IMR-90 (cell line): Measurements from ENCODE around the gene RCN2. TPM values are rescaled to one million over a fixed set of nuclear protein-coding genes. Genes with fewer than 3 reads are reported as not detected.

ENCODE experiments used
- ATAC-seq: fragments of 200-7000 bp; cut with Tn5 transposase; 2 replicates; pipeline ENCODE4 v1.9.1; 2020; ENCODE audit warnings: low read depth, mild to moderate bottlenecking, moderate library complexity
- BruUV-seq: library from RNA; stranded (reverse); fragments of 400-500 nt; replicated peaks from 2 replicates; lab custom pipeline; 2021; lab: Mats Ljungman, UMichigan
- CTCF ChIA-PET: fragments of 300-600 bp; formaldehyde crosslinking; extraction: SDS; loops from one replicate; lab custom pipeline; 2021; ENCODE audit warnings: antibody characterized with exemption; lab: Yijun Ruan, JAX
- POLR2A ChIA-PET: fragments of 300-600 bp; sonication (Branson Sonifier 250); formaldehyde crosslinking; loops from one replicate; lab custom pipeline; 2022; ENCODE audit warnings: antibody characterized with exemption; ENCODE audit not compliant: unreplicated experiment; lab: Charles Lee
- DNase-seq: peaks from one replicate; pipeline ENCODE4 v3.0.0; 2013
- H2AFZ ChIP-seq: replicated peaks from 2 replicates; pipeline ENCODE3; 2013; ENCODE audit warnings: low read length, mild to moderate bottlenecking; ENCODE audit not compliant: poor library complexity
- H2AK5ac ChIP-seq: 2 replicates; pipeline ENCODE4 v1.6.1; 2013; ENCODE audit warnings: low read depth, low read length, inconsistent platforms
- H2AK9ac ChIP-seq: replicated peaks from 2 replicates; pipeline ENCODE3; 2013; ENCODE audit warnings: mild to moderate bottlenecking, low read depth, low read length, moderate library complexity; ENCODE audit not compliant: poor library complexity
- H2BK120ac ChIP-seq: 2 replicates; pipeline ENCODE4 v1.6.1; 2013; ENCODE audit warnings: low read depth, low read length, inconsistent platforms
- H2BK15ac ChIP-seq: 3 replicates; pipeline ENCODE4 v1.6.1; 2013; ENCODE audit warnings: low read depth, low read length, inconsistent platforms
- H2BK20ac ChIP-seq: 2 replicates; pipeline ENCODE4 v1.6.1; 2013; ENCODE audit warnings: low read depth, mild to moderate bottlenecking, inconsistent platforms, low read length, moderate library complexity
- H2BK5ac ChIP-seq: 2 replicates; pipeline ENCODE4 v1.6.1; 2013; ENCODE audit warnings: mild to moderate bottlenecking, low read depth, low read length, inconsistent platforms; ENCODE audit not compliant: poor library complexity, severe bottlenecking
- H3K14ac ChIP-seq: replicated peaks from 2 replicates; pipeline ENCODE4 v1.6.1; 2013; ENCODE audit warnings: low read depth, low read length, inconsistent platforms
- H3K18ac ChIP-seq: 2 replicates; pipeline ENCODE4 v1.6.1; 2013; ENCODE audit warnings: low read depth, low read length, control low read depth
- H3K23ac ChIP-seq: 2 replicates; pipeline ENCODE4 v1.6.1; 2013; ENCODE audit warnings: low read depth, low read length, inconsistent platforms
- H3K27ac ChIP-seq: 2 replicates; pipeline ENCODE4 v1.5.1; 2013; ENCODE audit warnings: mild to moderate bottlenecking, control low read depth, low read length; ENCODE audit not compliant: insufficient read depth
- H3K27me3 ChIP-seq: 2 replicates; pipeline ENCODE4 v1.6.1; 2013; ENCODE audit warnings: low read length; ENCODE audit not compliant: control insufficient read depth, insufficient read depth
- H3K36me3 ChIP-seq: 2 replicates; pipeline ENCODE4 v1.6.1; 2013; ENCODE audit warnings: low read length, mixed read lengths; ENCODE audit not compliant: control insufficient read depth, insufficient read depth
- H3K4ac ChIP-seq: 2 replicates; pipeline ENCODE4 v1.6.1; 2013; ENCODE audit warnings: low read depth, low read length, inconsistent platforms
- H3K4me1 ChIP-seq: 2 replicates; pipeline ENCODE4 v1.6.1; 2013; ENCODE audit warnings: low read length, mixed read lengths; ENCODE audit not compliant: control insufficient read depth, insufficient read depth
- H3K4me2 ChIP-seq: 2 replicates; pipeline ENCODE4 v1.6.1; 2013; ENCODE audit warnings: low read depth, mild to moderate bottlenecking, control low read depth, low read length, moderate library complexity
- H3K4me3 ChIP-seq: 2 replicates; pipeline ENCODE4 v1.5.1; 2013; ENCODE audit warnings: low read depth, mild to moderate bottlenecking, control low read depth, low read length, moderate library complexity; ENCODE audit not compliant: insufficient read depth
- H3K56ac ChIP-seq: 2 replicates; pipeline ENCODE4 v1.6.1; 2013; ENCODE audit warnings: low read length, inconsistent platforms; ENCODE audit not compliant: insufficient read depth; ENCODE audit errors: extremely low read depth
- H3K79me1 ChIP-seq, 2 experiments: 2 replicates each; pipeline ENCODE4 v1.6.1; 2013; ENCODE audit warnings: low read length in 2 of 2, inconsistent platforms in 1 of 2, low read depth in 1 of 2
- H3K9ac ChIP-seq: 2 replicates; pipeline ENCODE4 v1.6.1; 2013; ENCODE audit warnings: low read depth, low read length, control low read depth
- H3K9me1 ChIP-seq: 2 replicates; pipeline ENCODE4 v1.6.1; 2013; ENCODE audit warnings: low read length, inconsistent platforms; ENCODE audit not compliant: insufficient read depth
- H3K9me3 ChIP-seq: 2 replicates; pipeline ENCODE4 v1.6.1; 2013; ENCODE audit warnings: low read length; ENCODE audit not compliant: control insufficient read depth, insufficient read depth
- H4K20me1 ChIP-seq: 2 replicates; pipeline ENCODE4 v1.6.1; 2013; ENCODE audit warnings: low read length, inconsistent platforms; ENCODE audit not compliant: insufficient read depth
- H4K5ac ChIP-seq: 2 replicates; pipeline ENCODE4 v1.6.1; 2013; ENCODE audit warnings: mild to moderate bottlenecking, low read depth, low read length, control low read depth
- H4K8ac ChIP-seq, 2 experiments: 2 replicates each; pipeline ENCODE4 v1.6.1; 2013; ENCODE audit warnings: low read depth in 2 of 2, low read length in 2 of 2, control low read depth in 1 of 2, inconsistent platforms in 1 of 2
- H4K91ac ChIP-seq: 2 replicates; pipeline ENCODE4 v1.6.1; 2013; ENCODE audit warnings: low read depth, low read length, inconsistent platforms; ENCODE audit not compliant: insufficient read depth
- BHLHE40 ChIP-seq: fragments of 150-350 bp; IDR thresholded peaks from 2 replicates; pipeline ENCODE4 v1.6.1; 2016; ENCODE audit warnings: mild to moderate bottlenecking, low read depth, low read length
- CEBPB ChIP-seq: IDR thresholded peaks from 2 replicates; pipeline ENCODE4 v1.6.1; 2012; ENCODE audit warnings: low read depth, low read length, improper control_type of control experiment
- CHD1 ChIP-seq: IDR thresholded peaks from 2 replicates; pipeline ENCODE4 v1.6.1; 2012; ENCODE audit warnings: low read depth, low read length, improper control_type of control experiment
- CTCF ChIP-seq: conservative IDR thresholded peaks from 2 replicates; pipeline ENCODE4 v1.5.1; 2012; ENCODE audit warnings: mild to moderate bottlenecking, low read depth, low read length, improper control_type of control experiment
- ELK1 ChIP-seq: fragments of 150-350 bp; IDR thresholded peaks from 2 replicates; pipeline ENCODE4 v1.6.1; 2016; ENCODE audit warnings: low read depth, mild to moderate bottlenecking, low read length, moderate library complexity, borderline replicate concordance
- FOS ChIP-seq: fragments of 150-350 bp; IDR thresholded peaks from 2 replicates; pipeline ENCODE4 v1.6.1; 2016; ENCODE audit warnings: low read depth, low read length
- MAZ ChIP-seq: IDR thresholded peaks from 2 replicates; pipeline ENCODE4 v1.6.1; 2012; ENCODE audit warnings: low read depth, mild to moderate bottlenecking, low read length, improper control_type of control experiment, moderate library complexity, borderline replicate concordance
- MXI1 ChIP-seq: IDR thresholded peaks from 2 replicates; pipeline ENCODE4 v1.6.1; 2012; ENCODE audit warnings: low read depth, mild to moderate bottlenecking, low read length, moderate library complexity, borderline replicate concordance
- NFE2L2 ChIP-seq: fragments of 150-350 bp; IDR thresholded peaks from 2 replicates; pipeline ENCODE4 v1.6.1; 2016; ENCODE audit warnings: low read depth, mild to moderate bottlenecking, low read length
- POLR2A ChIP-seq: IDR thresholded peaks from 2 replicates; pipeline ENCODE4 v1.6.1; 2012; ENCODE audit warnings: mild to moderate bottlenecking, low read depth, low read length
- RAD21 ChIP-seq: IDR thresholded peaks from 2 replicates; pipeline ENCODE4 v1.6.1; 2012; ENCODE audit warnings: low read length, improper control_type of control experiment
- RCOR1 ChIP-seq: IDR thresholded peaks from 2 replicates; pipeline ENCODE4 v1.6.1; 2012; ENCODE audit warnings: mild to moderate bottlenecking, low read length, improper control_type of control experiment; ENCODE audit not compliant: insufficient replicate concordance
- RFX5 ChIP-seq: IDR thresholded peaks from 2 replicates; pipeline ENCODE4 v1.8.0; 2012; ENCODE audit warnings: low read depth, mild to moderate bottlenecking, low read length, moderate library complexity
- SMC3 ChIP-seq: fragments of 150-350 bp; IDR thresholded peaks from 2 replicates; pipeline ENCODE4 v1.6.1; 2016; ENCODE audit warnings: low read depth, mild to moderate bottlenecking, antibody characterized with exemption, low read length, moderate library complexity
- WGBS, 2 experiments: methylation state at CpG; one replicate each; pipeline versions ENCODE4 v1.1.5 to v1.1.7; 2013; ENCODE audit warnings: missing lambda C conversion rate in 2 of 2; ENCODE audit not compliant: insufficient read length in 1 of 2; ENCODE audit errors: extremely low coverage in 2 of 2; 5-methylcytosine and 5-hydroxymethylcytosine counted together
- dilution Hi-C: fragments of 300-500 bp; cut with HindIII; formaldehyde crosslinking; loops from one replicate; pipeline ENCODE4 v1.14.3; 2018; ENCODE audit warnings: low sequenced_read_pairs; ENCODE audit not compliant: unreplicated experiment
- in situ Hi-C: fragments of 300-500 bp; cut with MboI; formaldehyde crosslinking; loops from 3 replicates; pipeline ENCODE4 v1.14.3; 2019; ENCODE audit warnings: low sequenced_read_pairs, inconsistent platforms, mixed read lengths
- intact Hi-C: fragments of 100-400 bp; cut with micrococcal nuclease; formaldehyde crosslinking; loops from 2 replicates; pipeline ENCODE4 v1.10.0; 2022
- polyA plus RNA-seq, 3 experiments: library from polyadenylated mRNA; depleted of rRNA; stranded (reverse); fragments of >200 nt; gene quantifications; 2 replicates each; pipeline ENCODE4 v1.2.3, GENCODE V29; 2012; ENCODE audit warnings: low replicate concordance in 1 of 3
- total RNA-seq: library from RNA; depleted of rRNA; stranded (reverse); fragments of >200 nt; gene quantifications from 2 replicates; pipeline ENCODE4 v1.2.3, GENCODE V29; 2012
- TF ChIP-seq, protein P1 (sequence below): fragments of 150-350 bp; IDR thresholded peaks from 2 replicates; pipeline ENCODE4 v1.6.1; 2017; ENCODE audit warnings: mild to moderate bottlenecking, antibody characterized with exemption, low read length, low read depth

The RCN2 gene
- total and polyA plus RNA-seq, 2 of the 4 experiments (the other 2 are of a cell fraction) = 12.0 to 56.5 TPM

- H3K36me3 ChIP-seq = no peaks in the 10 kb centered on the region
- H3K9ac ChIP-seq = no peak overlapping the region
- no peak overlapping the region for H2BK15ac ChIP-seq
- H3K18ac ChIP-seq = no peak overlapping the region
- no peak overlapping the region for H3K4me2 ChIP-seq
- no peak overlapping the region for H3K4ac ChIP-seq
- dilution Hi-C loops = no loop called here
- H3K14ac ChIP-seq = no peak overlapping the region
- intact Hi-C loops = no loop called here
- 87% methylated on average over 14 of the region's 18 CpGs; no CpG with 5 or more reads in 1 of the 2 experiments for WGBS, 2 experiments
- no peaks in the 10 kb centered on the region for H3K4me1 ChIP-seq
- no peak overlapping the region for H3K23ac ChIP-seq
- ChIA-PET CTCF (interaction anchor here (0.6 kb wide), 1 partner anchor 20 kb away, joined by 6 read pairs; no protein-coding TSS in a partner anchor), POLR2A (no interaction called here)
- H2BK20ac ChIP-seq = no peak overlapping the region
- no peak overlapping the region for H3K56ac ChIP-seq
- 0 out of 2 replicates have a peak, but pooled peaks cover 5% of the 10 kb centered on the region for H3K9me3 ChIP-seq
- H2AK9ac ChIP-seq = no peak overlapping the region
- ATAC-seq = no peak
- no peak overlapping the region for H2BK120ac ChIP-seq
- H3K27ac ChIP-seq = no peak overlapping the region
- no peak overlapping the region for H2BK5ac ChIP-seq
- no peak overlapping the region for H3K4me3 ChIP-seq
- H2AK5ac ChIP-seq = no peak overlapping the region
- H3K9me1 ChIP-seq = no peaks in the 10 kb centered on the region
- H4K91ac ChIP-seq = no peak overlapping the region
- no peaks in the 10 kb centered on the region for H3K79me1 ChIP-seq
- in situ Hi-C loops = no loop called here
- H4K8ac ChIP-seq = no peak overlapping the region
- DNase-seq = no peak
- H4K20me1 ChIP-seq = no peaks in the 10 kb centered on the region
- no peak overlapping the region for H4K5ac ChIP-seq
- H3K27me3 ChIP-seq = peaks cover 33% of the 10 kb centered on the region
- BruUV-seq = no TSS peak
- H2AFZ ChIP-seq = no peak overlapping the region
- TF ChIP-seq BHLHE40 (no peak), POLR2A (no peak), ELK1 (no peak), CHD1 (no peak), SMC3 (no peak), CTCF (no peak), CEBPB (no peak), NFE2L2 (no peak), RCOR1 (no peak), MXI1 (no peak), RAD21 (no peak), FOS (no peak), RFX5 (no peak), MAZ (no peak)
- TF ChIP-seq, protein P1, sequence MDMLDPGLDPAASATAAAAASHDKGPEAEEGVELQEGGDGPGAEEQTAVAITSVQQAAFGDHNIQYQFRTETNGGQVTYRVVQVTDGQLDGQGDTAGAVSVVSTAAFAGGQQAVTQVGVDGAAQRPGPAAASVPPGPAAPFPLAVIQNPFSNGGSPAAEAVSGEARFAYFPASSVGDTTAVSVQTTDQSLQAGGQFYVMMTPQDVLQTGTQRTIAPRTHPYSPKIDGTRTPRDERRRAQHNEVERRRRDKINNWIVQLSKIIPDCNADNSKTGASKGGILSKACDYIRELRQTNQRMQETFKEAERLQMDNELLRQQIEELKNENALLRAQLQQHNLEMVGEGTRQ = no peak
Observed at GRCh38 chr15:76978522-76979330, 47.2 kb downstream of the RCN2 start.
